Measurements from ENCODE around the gene PXDC1.
"Not testable (repeated sequence)": the region's sequence is repeated elsewhere in the genome, so short reads cannot be mapped to it uniquely, and the experiment has no call there.

The PXDC1 gene

DNA sequence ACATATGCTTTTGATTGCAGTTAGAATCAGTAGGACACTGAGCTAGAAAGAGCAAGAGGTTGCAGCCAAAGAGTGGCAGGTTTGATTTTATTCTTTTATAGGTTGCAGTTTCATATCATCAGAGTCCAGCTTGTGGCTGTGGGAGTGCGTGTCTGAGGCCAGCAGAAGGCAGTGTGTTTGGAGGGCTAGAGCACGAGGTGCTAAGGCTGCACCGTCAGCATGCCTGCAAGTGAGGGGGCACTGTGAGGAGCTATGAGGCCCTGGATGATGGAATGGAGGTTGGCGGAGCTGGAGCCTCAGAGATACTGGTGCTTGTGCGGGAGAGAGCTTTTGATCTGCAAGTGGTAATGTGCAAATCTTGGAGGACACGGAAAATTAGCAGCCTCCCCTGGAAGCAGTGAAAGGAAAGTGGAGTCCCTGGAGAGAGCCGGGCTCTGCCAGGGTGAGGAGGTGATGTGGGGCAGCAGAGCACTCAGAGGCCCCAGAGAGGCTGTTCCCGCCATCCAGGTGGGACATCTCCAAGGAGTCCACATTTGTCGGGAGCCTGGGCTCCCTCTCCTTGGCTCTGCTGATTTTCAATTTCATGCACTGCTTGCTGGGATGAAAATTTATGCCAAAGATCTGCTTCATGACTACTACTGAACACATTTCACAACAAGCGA is 43.6 kb downstream of the PXDC1 start:
- DNase-seq: no peak

DNA sequence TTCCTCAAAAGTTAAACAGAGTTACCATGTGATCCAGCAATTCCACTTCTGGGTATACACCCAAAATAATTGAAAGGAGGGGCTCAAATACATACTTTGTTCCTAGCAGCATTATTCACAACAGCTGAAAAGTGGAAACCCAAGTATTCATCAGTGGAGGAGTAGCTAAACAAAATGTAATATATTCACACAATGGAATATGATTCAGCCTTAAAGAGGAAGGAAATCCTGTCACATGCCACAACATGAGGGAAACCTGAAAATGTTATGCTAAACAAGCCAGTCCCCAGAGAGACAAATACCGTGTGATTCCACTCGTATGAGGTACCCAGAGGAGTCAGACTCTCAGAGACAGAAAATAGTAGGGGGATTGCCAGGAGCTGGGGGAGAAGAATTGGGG is 44.5 kb downstream of the PXDC1 start:
- DNase-seq: no peak

DNA sequence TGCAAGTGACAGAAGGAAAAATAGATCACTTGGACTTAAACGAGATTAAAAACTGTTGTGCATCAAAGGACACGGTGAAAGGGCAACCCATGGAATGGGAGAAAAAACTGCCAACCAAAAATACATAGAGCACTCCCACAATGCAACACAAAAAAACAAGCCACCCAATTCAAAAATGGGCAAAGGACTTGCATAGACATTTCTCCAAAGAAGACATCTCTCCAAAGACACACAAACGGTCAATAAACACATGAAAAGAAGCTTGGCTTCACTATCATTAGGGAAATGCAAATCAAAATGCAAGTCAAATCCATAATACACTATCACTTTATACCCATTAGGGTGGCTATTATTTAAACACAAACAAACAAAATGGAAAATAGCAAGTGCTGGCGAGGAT is 45.0 kb downstream of the PXDC1 start:
- DNase-seq: no peak

DNA sequence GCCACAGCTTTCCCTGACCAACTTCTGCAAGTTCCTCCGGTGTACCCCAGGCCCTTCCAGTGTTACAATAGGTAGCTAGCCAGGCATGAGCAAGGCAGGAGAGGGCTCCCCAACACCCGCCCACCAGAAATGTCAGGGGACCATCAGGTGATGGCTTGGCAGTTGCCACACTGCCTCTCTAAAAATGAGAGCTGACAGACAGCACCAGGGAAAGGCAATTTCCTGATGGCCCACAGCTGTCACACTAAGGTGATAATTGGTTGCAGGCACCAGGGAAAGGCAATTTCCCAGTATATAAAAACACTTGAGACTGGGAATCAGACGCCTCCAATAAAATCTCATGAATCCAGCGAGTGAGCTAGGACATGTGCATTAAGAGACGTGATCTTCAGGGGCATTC is 49.9 kb downstream of the PXDC1 start:
- DNase-seq: no peak

DNA sequence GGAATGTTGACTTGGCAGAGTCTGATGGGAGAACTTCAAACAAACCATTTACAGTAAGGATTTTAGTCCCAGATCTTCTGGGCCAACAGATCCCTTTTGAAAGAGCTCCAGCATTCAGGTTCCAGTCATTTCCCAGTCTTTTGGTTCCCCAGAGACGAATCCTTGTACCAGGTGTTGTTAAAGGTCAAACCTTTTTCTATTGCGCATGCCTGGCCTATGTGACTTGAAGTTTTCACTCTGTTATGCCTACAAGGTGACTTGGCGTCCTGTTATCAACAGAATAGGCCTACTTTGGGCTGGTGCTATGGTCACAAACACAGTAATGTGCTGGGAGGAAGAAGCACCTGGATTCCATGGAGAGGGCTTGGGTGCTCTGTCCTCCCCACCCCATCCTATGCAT is 52.3 kb downstream of the PXDC1 start:
- no peak for DNase-seq

DNA sequence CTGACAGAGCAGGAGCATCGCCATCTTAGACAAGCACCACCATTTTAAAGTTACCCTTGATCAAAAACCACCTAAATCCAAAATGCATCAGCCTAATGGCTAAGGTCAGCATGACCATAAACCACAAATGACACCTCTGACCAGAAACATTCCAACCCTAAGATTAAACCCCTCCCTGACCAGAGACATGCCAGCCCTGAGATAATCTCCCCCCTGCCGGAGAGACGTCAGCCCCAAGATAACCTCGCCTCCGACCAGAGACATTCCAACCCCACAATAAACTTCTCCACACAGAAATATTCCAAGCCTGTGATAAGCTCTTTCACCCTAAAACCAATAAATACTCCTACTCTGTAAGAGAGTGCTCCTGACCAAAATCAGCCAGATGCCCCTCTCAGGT is 53.5 kb downstream of the PXDC1 start:
- DNase-seq: no peak

DNA sequence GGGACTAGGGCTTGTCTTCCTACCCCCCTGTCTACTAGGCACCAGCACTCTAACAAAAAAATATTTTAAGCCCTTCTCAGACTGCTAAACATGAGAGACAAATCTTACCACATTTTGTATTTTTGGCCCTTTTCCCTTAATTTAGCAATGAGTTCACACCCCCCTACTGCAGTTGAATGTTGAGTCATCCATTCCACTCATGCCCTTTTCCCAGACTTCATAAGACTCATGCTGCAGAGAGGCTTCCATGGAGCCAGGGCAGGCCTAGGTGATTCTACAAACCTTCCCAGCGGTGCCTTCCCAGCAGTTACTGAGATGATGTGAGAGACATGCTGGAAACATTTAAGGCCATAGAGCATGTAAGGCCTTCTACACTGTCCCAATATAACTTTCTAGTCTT is 53.9 kb downstream of the PXDC1 start:
- DNase-seq: no peak

DNA sequence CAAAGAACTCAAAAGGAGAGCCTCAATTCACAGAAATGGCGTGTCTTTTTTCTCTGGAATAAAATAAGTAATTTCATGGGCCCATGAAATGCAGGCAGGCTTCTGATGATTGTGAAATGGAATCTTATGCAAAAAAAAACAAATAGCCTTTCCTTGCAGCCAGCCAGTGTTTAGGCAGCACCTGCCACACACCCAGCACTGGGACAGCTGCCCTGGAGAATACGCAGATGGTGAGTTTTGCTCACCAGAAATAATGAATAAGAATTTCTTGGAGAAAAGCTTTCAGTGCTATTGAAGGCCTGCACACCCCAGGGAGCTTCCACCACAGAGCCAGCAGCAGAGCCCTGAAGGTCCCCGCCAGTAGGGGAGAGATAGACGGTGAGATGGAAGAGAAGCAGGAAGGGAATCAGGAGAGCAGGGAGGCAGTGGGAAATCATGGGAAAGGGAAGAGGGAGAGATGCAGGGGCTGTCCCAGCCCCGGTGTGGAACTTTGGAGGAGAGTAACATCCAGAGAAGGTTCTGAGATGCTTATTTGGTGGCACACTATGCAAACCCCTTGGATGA is 54.9 kb downstream of the PXDC1 start:
- DNase-seq: no peak

DNA sequence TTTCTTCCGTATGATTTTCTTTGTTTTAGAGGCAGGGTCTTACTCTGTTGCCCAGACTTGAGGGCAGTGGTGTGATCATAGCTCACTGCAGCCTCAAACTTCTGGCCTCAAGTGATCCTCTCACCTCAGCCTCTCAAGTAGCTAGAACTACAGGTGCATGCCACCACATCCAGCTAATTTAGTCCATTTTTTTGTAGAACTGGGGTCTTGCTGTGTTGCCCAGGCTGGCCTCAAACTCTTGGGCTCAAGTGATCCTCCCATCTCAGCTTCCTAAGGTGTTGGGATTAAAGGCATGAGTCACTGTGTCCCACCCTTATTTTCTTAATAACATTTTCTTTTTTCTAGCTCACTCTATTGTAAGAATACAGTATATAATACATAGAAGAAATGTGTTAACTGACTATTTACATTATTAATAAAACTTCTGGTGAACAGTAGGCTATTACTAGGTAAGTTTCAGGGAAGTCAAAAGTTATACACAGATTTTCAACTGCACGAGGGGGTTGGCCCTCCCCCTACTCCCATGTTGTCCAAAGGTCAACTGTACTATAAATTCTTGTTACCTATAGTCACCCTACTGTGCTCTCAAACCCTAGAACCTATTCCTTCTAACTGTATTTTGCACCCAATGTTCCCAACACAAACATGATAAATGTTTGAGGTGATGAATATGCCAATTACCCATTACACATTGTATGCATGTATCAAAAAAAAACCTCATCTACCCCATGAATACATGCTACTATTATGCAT is 56.3 kb downstream of the PXDC1 start:
- no peak for DNase-seq

DNA sequence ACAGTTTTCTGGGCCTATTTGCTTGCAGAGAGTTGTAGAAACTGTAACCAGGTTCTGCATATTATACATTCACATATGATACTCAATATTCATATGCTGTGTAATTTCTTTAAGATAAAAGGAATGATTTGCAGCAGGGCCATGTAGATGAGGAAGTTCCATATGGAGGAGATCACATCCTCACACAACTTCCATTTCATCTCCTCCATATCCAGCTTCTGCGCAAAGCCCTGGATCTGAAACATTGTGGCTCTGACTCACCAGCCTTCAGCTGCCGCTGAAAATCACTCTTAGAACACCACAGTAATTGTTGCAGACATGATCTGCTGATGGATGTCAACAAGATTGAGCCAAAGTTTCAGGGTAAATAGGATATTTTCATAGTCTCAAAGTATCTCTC is 57.7 kb downstream of the PXDC1 start:
- DNase-seq: no peak

DNA sequence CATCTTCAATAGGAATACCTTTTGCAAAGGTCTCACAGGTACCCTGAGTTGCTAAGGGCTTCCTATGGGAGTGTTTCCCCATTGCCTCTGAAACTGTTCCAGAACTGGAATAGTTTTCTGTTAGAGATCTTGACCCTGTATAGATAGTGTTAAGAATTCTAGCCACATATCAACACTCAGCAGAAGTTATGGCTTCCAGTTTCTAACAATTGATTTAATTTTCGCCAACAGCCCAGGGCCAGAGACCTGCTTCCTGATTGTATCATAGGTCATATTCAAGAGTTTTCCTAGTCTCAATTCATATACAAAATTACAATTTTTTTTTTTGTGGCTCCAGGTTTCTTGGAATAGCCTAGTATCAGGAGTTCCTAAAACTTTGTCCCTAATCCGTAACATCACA is 61.0 kb downstream of the PXDC1 start:
- DNase-seq: no peak

DNA sequence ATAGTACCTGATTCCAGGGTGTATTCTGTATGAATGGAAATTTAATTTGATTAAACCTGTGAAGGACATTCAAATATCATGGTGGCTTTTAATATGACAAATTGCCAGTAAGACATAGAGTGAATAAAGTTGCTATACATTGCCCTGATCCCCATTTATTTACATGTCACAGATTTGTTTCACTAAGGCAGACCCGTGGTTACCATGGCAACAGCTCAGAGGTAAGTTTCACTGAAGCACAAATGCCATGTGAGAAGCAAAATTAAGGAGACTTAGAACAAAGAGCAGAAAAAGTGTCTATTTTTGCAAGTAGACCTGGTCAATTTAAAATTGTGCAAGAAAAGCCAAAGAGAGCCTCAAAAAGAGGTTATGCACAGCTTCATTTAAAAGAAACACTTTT is 63.7 kb downstream of the PXDC1 start:
- DNase-seq: no peak

DNA sequence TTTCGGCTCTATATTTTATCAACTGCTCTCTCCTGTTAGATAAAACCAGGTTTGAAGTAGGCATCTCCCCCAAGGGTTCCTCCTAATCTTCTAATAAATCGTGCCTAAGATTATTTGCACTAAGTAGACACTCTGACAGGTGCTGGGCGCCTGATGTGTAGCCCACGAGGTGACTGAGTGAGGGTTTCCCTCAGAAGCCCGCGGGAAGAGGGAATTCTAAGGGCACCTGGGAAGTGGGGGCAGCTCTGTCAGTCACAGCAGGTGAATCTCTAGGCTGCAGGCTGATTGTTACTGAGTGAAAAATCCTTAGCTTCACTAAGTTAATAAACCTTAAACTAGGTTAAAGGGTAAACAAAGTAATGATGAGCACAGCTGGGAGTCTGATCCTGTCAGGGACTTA is 68.2 kb downstream of the PXDC1 start:
- no peak for DNase-seq

DNA sequence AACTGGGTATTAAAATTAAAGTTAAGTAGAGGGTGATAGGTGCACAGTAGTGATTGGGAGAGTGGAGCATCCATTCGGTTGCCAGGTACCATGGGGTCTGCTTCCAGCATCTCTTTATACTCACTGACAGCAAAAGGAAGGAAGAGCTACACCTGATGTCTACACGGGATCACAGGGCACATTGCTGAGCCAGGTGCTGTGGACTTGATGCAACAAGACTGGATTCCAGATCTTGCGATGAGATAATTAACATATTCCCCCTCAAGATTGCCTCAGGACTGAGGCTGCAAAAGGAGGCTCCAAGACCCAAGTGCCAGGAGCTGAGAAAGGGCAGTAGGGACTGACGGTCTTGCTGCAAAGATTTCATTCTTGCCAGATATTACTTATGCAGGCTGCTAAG is 72.6 kb downstream of the PXDC1 start:
- no peak for DNase-seq

DNA sequence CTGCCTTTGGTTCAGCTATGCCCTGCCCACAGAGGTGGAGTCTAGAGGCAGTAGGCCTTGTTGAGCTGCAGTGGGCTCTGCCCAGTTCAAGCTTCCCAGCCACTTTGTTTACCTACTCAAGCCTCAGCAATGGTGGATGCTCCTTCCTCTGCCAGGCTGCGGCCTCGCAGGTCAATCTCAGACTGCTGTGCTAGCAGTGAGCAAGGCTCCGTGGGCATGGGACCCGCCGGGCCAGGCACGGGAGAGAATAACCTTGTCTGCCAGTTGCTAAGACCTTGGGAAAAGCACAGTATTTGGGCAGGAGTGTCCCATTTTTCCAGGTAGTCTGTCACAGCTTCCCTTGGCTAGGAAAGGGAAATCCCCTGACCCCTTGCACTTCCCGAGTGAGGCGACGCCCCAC is 73.8 kb downstream of the PXDC1 start:
- not testable (repeated sequence) for DNase-seq

DNA sequence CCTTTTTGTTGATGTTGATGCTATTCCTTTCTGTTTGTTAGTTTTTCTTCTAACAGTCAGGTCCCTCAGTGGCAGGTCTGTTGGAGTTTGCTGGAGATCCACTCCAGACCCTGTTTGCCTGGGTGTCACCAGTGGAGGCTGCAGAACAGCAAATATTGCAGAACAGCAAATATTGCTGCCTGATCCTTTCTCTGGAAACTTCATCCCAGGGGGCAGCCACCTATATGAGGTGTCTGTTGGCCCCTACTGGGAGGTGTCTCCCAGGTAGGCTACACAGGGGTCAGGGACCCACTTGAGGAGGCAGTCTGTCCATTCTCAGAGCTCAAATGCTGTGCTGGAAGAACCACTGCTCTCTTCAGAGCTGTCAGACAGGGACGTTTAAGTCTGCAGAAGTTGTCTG is 74.2 kb downstream of the PXDC1 start:
- not testable (repeated sequence) for DNase-seq
